ENCODE data around the gene SERINC5.

GRCh38 chr5:80069918-80070318, 185.9 kb downstream of the SERINC5 start:
- TF ChIP-seq CTCF (IDR thresholded peaks at IDR 0.05; ENCODE audit: insufficient read depth, low read depth, low read length) (no peak), EZH2 (IDR thresholded peaks at IDR 0.05; ENCODE audit: insufficient read depth, low read length) (no peak)

Data from astrocyte (in vitro differentiated cells and primary cell).